Measurements from ENCODE around the gene NTF4.

NTF4 gene

GRCh38 chr19:49020931-49021895 lies 43.4 kb downstream of the NTF4 start:
- DNase-seq (ENCODE audit: low spot score): peak; percentile 49

GRCh38 chr19:49020342-49020741 lies 44.3 kb downstream of the NTF4 start:
- no peak for DNase-seq (ENCODE audit: low spot score)

- DNase-seq (ENCODE audit: low spot score): peak; percentile 80
Observed at GRCh38 chr19:49019242-49019932, 45.2 kb downstream of the NTF4 start.

- DNase-seq (ENCODE audit: low spot score): peak; percentile 51
Observed at GRCh38 chr19:49018388-49019241, 46.0 kb downstream of the NTF4 start.

- peak; percentile 87 for DNase-seq (ENCODE audit: low spot score)
Observed at GRCh38 chr19:49017666-49018351, 46.8 kb downstream of the NTF4 start.

- DNase-seq (ENCODE audit: low spot score): no peak
Observed at GRCh38 chr19:49017041-49017665, 47.5 kb downstream of the NTF4 start, which contains the start of gene LHB. TSS of gene LHB (minus strand) at chr19:49017091. CDS start at chr19:49017081, 10 bp downstream.

GRCh38 chr19:49016067-49016839 lies 48.4 kb downstream of the NTF4 start:
- no peak for DNase-seq (ENCODE audit: low spot score)

GRCh38 chr19:49014870-49015255 lies 49.8 kb downstream of the NTF4 start:
- DNase-seq (ENCODE audit: low spot score): no peak

- DNase-seq (ENCODE audit: low spot score): peak; percentile 69
Observed at GRCh38 chr19:49014123-49014869, 50.3 kb downstream of the NTF4 start.

GRCh38 chr19:49011194-49011593 lies 53.4 kb downstream of the NTF4 start:
- DNase-seq (ENCODE audit: low spot score): no peak

Data from RKO (cell line).